Measurements from ENCODE around the gene PHC2. TPM values are rescaled to one million over a fixed set of nuclear protein-coding genes. Genes with fewer than 3 reads are reported as not detected.

Gene PHC2
- total and polyA plus RNA-seq, 2 donors from 2014 or later = 118 to 149 TPM

DNA sequence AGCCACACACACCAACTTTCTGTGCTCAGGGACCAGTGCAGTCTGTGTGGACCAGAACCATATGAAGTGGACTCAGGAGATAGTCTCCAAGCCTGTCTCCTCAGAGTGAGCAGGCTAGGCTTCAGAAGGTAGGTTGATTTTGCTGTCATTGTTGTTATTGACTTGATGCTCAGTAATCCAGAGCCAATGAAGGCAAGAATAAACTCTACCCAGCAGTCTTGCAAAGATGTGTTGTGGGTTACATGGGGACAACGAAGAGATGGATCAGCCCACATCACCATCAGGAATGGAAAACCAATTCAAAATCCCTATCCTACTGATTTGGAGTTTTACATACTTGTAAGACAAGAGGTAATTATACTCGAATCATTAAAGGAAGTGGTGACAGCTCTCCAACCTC, 37.4 kb downstream of the PHC2 start:
- DNase-seq (no peak), FAIRE-seq (no peak)
- no peak overlapping the region for H3K27ac ChIP-seq (ENCODE audit: low read depth in 2 of 2, low read length in 2 of 2)
- peaks cover 0 to 4% (median 0%) of the 10 kb centered on the region in 3 donors for H3K4me1 ChIP-seq (ENCODE audit: control insufficient read depth in 2 of 3, insufficient read depth in 2 of 3, low read depth in 1 of 3, low read length in 3 of 3)
- H3K36me3 ChIP-seq (ENCODE audit: control insufficient read depth in 2 of 3, insufficient read depth in 3 of 3, low read length in 3 of 3) = no peaks in the 10 kb centered on the region
- H3K9me3 ChIP-seq (ENCODE audit: control insufficient read depth in 2 of 3, insufficient read depth in 1 of 3, low read length in 3 of 3) = no peaks in the 10 kb centered on the region
- H3K4me3 ChIP-seq (ENCODE audit: low read length in 3 of 3) = no peak overlapping the region
- H3K9ac ChIP-seq (ENCODE audit: low read length in 3 of 3) = no peak overlapping the region
- no peak for TF ChIP-seq CTCF (IDR thresholded peaks at IDR 0.05; ENCODE audit: borderline replicate concordance, extremely low read depth, insufficient read depth)
- intact Hi-C loops (cut with DNase I) = no loop called here
- H3K27me3 ChIP-seq (ENCODE audit: control insufficient read depth, insufficient read depth, low read length) = no peaks in the 10 kb centered on the region

GRCh38 chr1:33392639-33393038, 38.3 kb downstream of the PHC2 start:
- TF ChIP-seq CTCF (IDR thresholded peaks at IDR 0.05; ENCODE audit: borderline replicate concordance, extremely low read depth, insufficient read depth) = no peak
- peak in 3 of 5 donors; percentile 48 to 89 (median 62) for DNase-seq
- FAIRE-seq = no peak
- Histone ChIP-seq H3K9me3 (ENCODE audit: control insufficient read depth in 2 of 3, insufficient read depth in 1 of 3, low read length in 3 of 3) (no peaks in the 10 kb centered on the region), H3K27me3 (ENCODE audit: control insufficient read depth, insufficient read depth, low read length) (no peaks in the 10 kb centered on the region), H3K36me3 (ENCODE audit: control insufficient read depth in 2 of 3, insufficient read depth in 3 of 3, low read length in 3 of 3) (no peaks in the 10 kb centered on the region), H3K9ac (ENCODE audit: low read length in 3 of 3) (no peak overlapping the region), H3K4me3 (ENCODE audit: low read length in 3 of 3) (no peak overlapping the region), H3K4me1 (ENCODE audit: control insufficient read depth in 2 of 3, insufficient read depth in 2 of 3, low read depth in 1 of 3, low read length in 3 of 3) (peaks cover 0 to 4% (median 0%) of the 10 kb centered on the region in 3 donors), H3K27ac (ENCODE audit: low read depth in 2 of 2, low read length in 2 of 2) (no peak overlapping the region)
- intact Hi-C loops (cut with DNase I) = no loop called here

- intact Hi-C loops (cut with DNase I) = no loop called here
- H3K4me1 ChIP-seq (ENCODE audit: control insufficient read depth in 2 of 3, insufficient read depth in 2 of 3, low read depth in 1 of 3, low read length in 3 of 3) = peaks cover 0 to 4% (median 0%) of the 10 kb centered on the region in 3 donors
- no peak for TF ChIP-seq CTCF (IDR thresholded peaks at IDR 0.05; ENCODE audit: borderline replicate concordance, extremely low read depth, insufficient read depth)
- no peak overlapping the region for H3K27ac ChIP-seq (ENCODE audit: low read depth in 2 of 2, low read length in 2 of 2)
- no peak for FAIRE-seq
- H3K9ac ChIP-seq (ENCODE audit: low read length in 3 of 3) = no peak overlapping the region
- H3K4me3 ChIP-seq (ENCODE audit: low read length in 3 of 3) = no peak overlapping the region
- H3K9me3 ChIP-seq (ENCODE audit: control insufficient read depth in 2 of 3, insufficient read depth in 1 of 3, low read length in 3 of 3) = no peaks in the 10 kb centered on the region
- no peaks in the 10 kb centered on the region for H3K27me3 ChIP-seq (ENCODE audit: control insufficient read depth, insufficient read depth, low read length)
- no peak for DNase-seq
- no peaks in the 10 kb centered on the region for H3K36me3 ChIP-seq (ENCODE audit: control insufficient read depth in 2 of 3, insufficient read depth in 3 of 3, low read length in 3 of 3)
Measured at GRCh38 chr1:33392206-33392605, 38.7 kb downstream of the PHC2 start.

Measured in kidney (tissue), 14 donors.